GM12801 (cell line): ENCODE results near the gene NME9.

Experiments
- CTCF ChIP-seq: IDR thresholded peaks from one replicate; pipeline ENCODE4 v1.5.1; 2011; ENCODE audit warnings: control low read depth; ENCODE audit not compliant: insufficient read length; ENCODE audit errors: extremely low read depth

NME9 gene

GRCh38 chr3:138289701-138290100, 40.0 kb downstream of the NME9 start:
- TF ChIP-seq CTCF: no peak

GRCh38 chr3:138289260-138289659, 40.4 kb downstream of the NME9 start:
- TF ChIP-seq CTCF: no peak

- no peak for TF ChIP-seq CTCF
Observed at GRCh38 chr3:138284957-138285477, 44.6 kb downstream of the NME9 start.

- no peak for TF ChIP-seq CTCF
Observed at GRCh38 chr3:138284079-138284478, 45.6 kb downstream of the NME9 start.

GRCh38 chr3:138282836-138283235, 46.8 kb downstream of the NME9 start:
- TF ChIP-seq CTCF: no peak

GRCh38 chr3:138281561-138281960, 48.1 kb downstream of the NME9 start:
- no peak for TF ChIP-seq CTCF

- no peak for TF ChIP-seq CTCF
Observed at GRCh38 chr3:138271189-138271794, 58.4 kb downstream of the NME9 start.
